Liver (tissue), 3 donors: ENCODE measurements around the gene HARS1.

Experiments
- ATF3 ChIP-seq: IDR thresholded peaks from 2 replicates; pipeline ENCODE4 v1.6.1; 2016; ENCODE audit warnings: antibody characterized with exemption
- CTCF ChIP-seq: fragments of 150-350 bp; IDR thresholded peaks from 2 replicates; pipeline ENCODE4 v1.5.1; 2017; ENCODE audit warnings: improper control_type of control experiment, low read depth, low read length; ENCODE audit not compliant: missing input control
- EGR1 ChIP-seq, 2 donors: IDR thresholded peaks; 2 replicates each; pipeline ENCODE4 v1.6.1; 2016 to 2018; ENCODE audit warnings: antibody characterized with exemption in 2 of 2, low read depth in 2 of 2
- FOXA1 ChIP-seq: IDR thresholded peaks from 2 replicates; pipeline ENCODE4 v1.6.1; 2016; ENCODE audit warnings: antibody characterized with exemption
- GABPA ChIP-seq, 2 donors: IDR thresholded peaks in 1 of 2; conservative IDR thresholded peaks in 1 of 2; 2 replicates each; pipeline ENCODE4 v1.6.1; 2016; ENCODE audit warnings: antibody characterized with exemption in 2 of 2, mild to moderate bottlenecking in 1 of 2, moderate library complexity in 1 of 2
- HNF4A ChIP-seq, 2 donors: conservative IDR thresholded peaks; 2 replicates each; pipeline ENCODE4 v1.6.1; 2016; ENCODE audit warnings: antibody characterized with exemption in 2 of 2, mild to moderate bottlenecking in 2 of 2
- JUND ChIP-seq, 2 donors: IDR thresholded peaks; 2 replicates each; pipeline ENCODE4 v1.6.1; 2016; ENCODE audit warnings: antibody characterized with exemption in 2 of 2
- MAX ChIP-seq: IDR thresholded peaks from 2 replicates; pipeline ENCODE4 v1.6.1; 2016; ENCODE audit warnings: antibody characterized with exemption
- RAD21 ChIP-seq, 2 donors: IDR thresholded peaks; 2 replicates each; pipeline ENCODE4 v1.6.1; 2016; ENCODE audit warnings: antibody characterized with exemption in 2 of 2, mild to moderate bottlenecking in 2 of 2
- REST ChIP-seq: IDR thresholded peaks from 2 replicates; pipeline ENCODE4 v1.6.1; 2016; ENCODE audit warnings: antibody characterized with exemption, mild to moderate bottlenecking
- RXRA ChIP-seq, 2 donors: IDR thresholded peaks; 2 replicates each; pipeline ENCODE4 v1.6.1; 2017 to 2018; ENCODE audit warnings: antibody characterized with exemption in 2 of 2, mild to moderate bottlenecking in 1 of 2
- SP1 ChIP-seq: IDR thresholded peaks from 2 replicates; pipeline ENCODE4 v1.6.1; 2018; ENCODE audit warnings: antibody characterized with exemption, mild to moderate bottlenecking
- TAF1 ChIP-seq: conservative IDR thresholded peaks from 2 replicates; pipeline ENCODE4 v1.6.1; 2016; ENCODE audit warnings: antibody characterized with exemption, mild to moderate bottlenecking
- YY1 ChIP-seq: IDR thresholded peaks from 2 replicates; pipeline ENCODE4 v1.6.1; 2016; ENCODE audit warnings: antibody characterized with exemption, mild to moderate bottlenecking
- donor health status: healthy.
- donor health status: healthy.

- TF ChIP-seq TAF1: peak; percentile 29
- peak; percentile 67 for TF ChIP-seq CTCF
- TF ChIP-seq EGR1 (IDR thresholded peaks at IDR 0.05; ENCODE audit: low read depth in 2 of 2): peak in 1 of 2 donors; percentile 93
- peak; percentile 42 to 78 for TF ChIP-seq GABPA (IDR thresholded peaks at IDR 0.05 in 1 of 2, conservative IDR thresholded peaks at IDR 0.05 in 1 of 2)
- TF ChIP-seq YY1: peak; percentile 56
- peak; percentile 94 for TF ChIP-seq MAX
- no peak for TF ChIP-seq FOXA1
- peak; percentile 75 to 77 for TF ChIP-seq RAD21 (IDR thresholded peaks at IDR 0.05)
- TF ChIP-seq ATF3: peak; percentile 73
- TF ChIP-seq SP1: peak; percentile 98
- TF ChIP-seq REST: peak; percentile 65
- TF ChIP-seq RXRA (IDR thresholded peaks at IDR 0.05): peak; percentile 98 to 99
- TF ChIP-seq JUND (IDR thresholded peaks at IDR 0.05): peak; percentile 76 to 93
- peak; percentile 77 to 82 for TF ChIP-seq HNF4A (conservative IDR thresholded peaks at IDR 0.05)
Measured at GRCh38 chr5:140639148-140639981, 51.8 kb downstream of the HARS1 start, which contains the start of gene TMCO6.
